Renal cortical epithelial cell (primary cell): ENCODE data around the gene CACNA1C. TPM values are rescaled to one million over a fixed set of nuclear protein-coding genes. Genes with fewer than 3 reads are reported as not detected.

Experiments
- DNase-seq: peaks from one replicate; pipeline ENCODE4 v3.0.0-alpha.2; 2011; ENCODE audit warnings: low read depth
- total RNA-seq: library from RNA; depleted of rRNA; stranded (reverse); fragments of >200 nt; gene quantifications from 2 replicates; pipeline ENCODE4 v1.2.3, GENCODE V29; 2014

The CACNA1C gene
- total RNA-seq, 1 donor from 2014 or later, result 0.05 TPM

GRCh38 chr12:2034633-2035430, 18.0 kb upstream of the CACNA1C start:
- peak; percentile 32 for DNase-seq

GRCh38 chr12:2035431-2036055, 17.2 kb upstream of the CACNA1C start:
- DNase-seq, result no peak

- DNase-seq, result no peak
Measured at GRCh38 chr12:2039034-2039433, 13.8 kb upstream of the CACNA1C start.

- no peak for DNase-seq
Measured at GRCh38 chr12:2043054-2043453, 9.7 kb upstream of the CACNA1C start.

- no peak for DNase-seq
Measured at GRCh38 chr12:2044165-2044564, 8.6 kb upstream of the CACNA1C start.

GRCh38 chr12:2046957-2047356, 5.8 kb upstream of the CACNA1C start:
- no peak for DNase-seq

GRCh38 chr12:2047752-2048151, 5.0 kb upstream of the CACNA1C start:
- DNase-seq, result no peak

- DNase-seq, result no peak
Measured at GRCh38 chr12:2049604-2050540, 2.9 kb upstream of the CACNA1C start.

- DNase-seq, result no peak
Measured at GRCh38 chr12:2051700-2052621, 826 bp upstream of the CACNA1C start.

- DNase-seq, result no peak
Measured at GRCh38 chr12:2053691-2054090, 904 bp downstream of the CACNA1C start.

GRCh38 chr12:2054091-2055018, 1.6 kb downstream of the CACNA1C start:
- no peak for DNase-seq

- peak; percentile 11 for DNase-seq
Measured at GRCh38 chr12:2057041-2057794, 4.4 kb downstream of the CACNA1C start.

GRCh38 chr12:2057795-2058408, 5.1 kb downstream of the CACNA1C start:
- no peak for DNase-seq

- DNase-seq, result no peak
Measured at GRCh38 chr12:2058837-2059236, 6.0 kb downstream of the CACNA1C start.

- no peak for DNase-seq
Measured at GRCh38 chr12:2061402-2061801, 8.6 kb downstream of the CACNA1C start.

GRCh38 chr12:2064071-2064507, 11.3 kb downstream of the CACNA1C start:
- DNase-seq, result no peak

GRCh38 chr12:2068653-2069052, 15.9 kb downstream of the CACNA1C start:
- no peak for DNase-seq

- DNase-seq, result no peak
Measured at GRCh38 chr12:2070440-2071045, 17.8 kb downstream of the CACNA1C start.
